Right lobe of liver (tissue), 6 donors: ENCODE measurements around the gene VAV2. TPM values are rescaled to one million over a fixed set of nuclear protein-coding genes. Genes with fewer than 3 reads are reported as not detected.

Experiments
- ATAC-seq, 4 donors: fragments of 200-7000 bp; cut with Tn5 transposase; one replicate each; pipeline ENCODE4 v1.9.1; 2020; ENCODE audit warnings: mild to moderate bottlenecking in 4 of 4, moderate library complexity in 4 of 4
- DNase-seq, 3 donors: peaks; one replicate each; pipeline ENCODE4 v3.0.0-alpha.2; 2020
- H3K27ac ChIP-seq, 3 donors: fragments of 200-600 bp; one replicate each; pipeline ENCODE4 v1.8.0; 2022
- H3K27me3 ChIP-seq, 2 donors: fragments of 200-600 bp; one replicate each; pipeline ENCODE4 v1.8.0; 2022
- H3K36me3 ChIP-seq, 4 donors: fragments of 200-600 bp; sonication (generic) in 1 of 4; one replicate each; pipeline versions ENCODE4 v1.5.1 to v1.8.0; 2017 to 2022; ENCODE audit warnings: control low read depth in 1 of 4
- H3K4me1 ChIP-seq, 4 donors: fragments of 200-600 bp; sonication (generic) in 1 of 4; one replicate each; pipeline versions ENCODE4 v1.5.1 to v1.8.0; 2017 to 2022; ENCODE audit warnings: control low read depth in 1 of 4
- H3K4me3 ChIP-seq, 3 donors: fragments of 200-600 bp; one replicate each; pipeline ENCODE4 v1.8.0; 2022
- H3K9me3 ChIP-seq, 4 donors: fragments of 200-600 bp; sonication (generic) in 1 of 4; one replicate each; pipeline versions ENCODE4 v1.5.1 to v1.8.0; 2017 to 2022; ENCODE audit warnings: control low read depth in 1 of 4
- CTCF ChIP-seq, 4 donors: fragments of 200-600 bp in 3 of 4; fragments of 450-650 bp in 1 of 4; IDR thresholded peaks; one replicate each; pipeline versions ENCODE4 v1.5.1 to v1.8.0; 2016 to 2022; ENCODE audit warnings: antibody characterized with exemption in 4 of 4, mild to moderate bottlenecking in 2 of 4
- POLR2A ChIP-seq: fragments of 450-650 bp; IDR thresholded peaks from one replicate; pipeline ENCODE4 v1.6.1; 2017; ENCODE audit warnings: antibody characterized with exemption, mild to moderate bottlenecking
- WGBS: methylation state at CpG from one replicate; pipeline ENCODE4 v1.1.6; 2018; ENCODE audit warnings: low coverage, low lambda C conversion rate; ENCODE audit not compliant: insufficient coverage; ENCODE audit errors: missing lambda C conversion rate; 5-methylcytosine and 5-hydroxymethylcytosine counted together
- intact Hi-C, 2 donors: fragments of 100-400 bp; cut with DNase I; formaldehyde crosslinking; loops; one replicate each; pipeline versions ENCODE4 v1.11.2 to v1.14.1; 2022
- total RNA-seq, 6 experiments: library from RNA; depleted of rRNA in 2 of 6; stranded (reverse); fragments of >200 nt in 2 of 6; fragmentation: NEBNext Ultra II Directional in 3 of 6; extraction: Animal tissue kit (Norgen Biotek cat#: 25700) in 3 of 6; gene quantifications; one replicate each; pipeline versions ENCODE4 v1.1.0 to v1.2.4, GENCODE V29; 2016 to 2023
- donor health status: DM: no; HTN: yes; CAD: no.
- donor health status: DM: no; HTN: no; CAD: no.
- donor health status: DM: no; HTN: no; CAD: no.
- donor health status: DM: no; HTN: yes; CAD: no.
- donor health status: DM: no; HTN: yes; CAD: no.

Gene VAV2
- total RNA-seq, 6 experiments from 2014 or later, result 30.1 to 44.3 (median 34.9) TPM

- H3K27me3 ChIP-seq, result no peaks in the 10 kb centered on the region
- H3K9me3 ChIP-seq, result no peaks in the 10 kb centered on the region
- peak in 2 of 4 donors; percentile 11 to 18 for ATAC-seq
- no peaks in the 10 kb centered on the region for H3K36me3 ChIP-seq
- no peaks in the 10 kb centered on the region for H3K4me1 ChIP-seq
- WGBS, result no CpG with 5 or more reads among the region's 14 CpGs
- DNase-seq, result peak in 2 of 3 donors; percentile 28 to 47
- no peak overlapping the region for H3K4me3 ChIP-seq
- no peak for TF ChIP-seq CTCF (IDR thresholded peaks at IDR 0.05)
- no peak for TF ChIP-seq POLR2A
- H3K27ac ChIP-seq, result no peak overlapping the region
- intact Hi-C loops, result no loop called here
These were observed 47.4 kb downstream of the VAV2 start for GRCh38 chr9:133944746-133945135.

DNA sequence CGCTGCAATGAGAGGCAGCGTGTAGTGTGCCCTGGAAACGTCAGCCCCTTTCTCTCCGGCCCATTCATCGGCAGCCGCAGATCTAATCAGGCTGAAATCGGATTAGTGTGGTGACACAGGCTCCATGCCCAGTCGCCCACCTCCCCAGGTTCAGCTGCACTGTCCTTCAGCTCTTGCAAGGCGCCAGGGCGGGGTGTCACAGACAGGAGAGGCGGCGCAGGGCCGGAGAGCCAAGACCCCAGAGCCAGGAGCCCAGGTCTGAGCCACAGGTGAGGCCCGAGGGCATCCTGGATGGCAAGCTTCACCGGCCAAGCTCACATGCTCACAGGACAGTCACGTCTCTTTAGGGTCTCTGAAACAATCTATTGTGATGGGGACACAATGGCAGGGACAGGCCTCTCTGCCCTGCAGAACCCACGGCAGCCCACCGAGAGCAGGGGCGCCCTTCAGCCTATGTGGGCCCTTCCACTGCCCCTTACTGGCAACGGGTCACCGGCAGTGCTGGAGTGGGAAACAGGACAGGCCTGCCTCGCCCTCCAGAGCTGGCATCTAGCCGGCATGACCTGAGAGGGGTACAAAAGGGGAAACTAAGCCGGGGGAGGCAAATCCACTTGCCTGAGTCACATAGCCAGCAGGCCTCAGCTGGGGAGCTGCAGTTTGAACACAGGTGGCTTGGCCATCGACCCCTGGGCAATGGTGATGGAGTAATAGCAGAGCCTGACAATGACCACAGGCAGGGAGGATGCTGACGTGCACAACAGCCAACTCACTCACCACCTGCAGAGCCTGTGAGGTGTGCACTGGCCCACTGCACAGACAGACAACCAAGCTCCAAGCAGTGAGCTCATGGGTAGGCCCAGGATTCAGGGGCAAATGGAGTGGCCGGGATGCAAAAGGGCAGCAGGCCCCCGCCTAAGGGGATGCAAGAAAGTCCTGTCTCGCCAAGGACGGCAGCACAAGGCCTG is 48.1 kb downstream of the VAV2 start:
- peak in 2 of 3 donors; percentile 17 to 42 for DNase-seq
- no CpG with 5 or more reads among the region's 30 CpGs for WGBS
- H3K9me3 ChIP-seq, result no peaks in the 10 kb centered on the region
- intact Hi-C loops, result no loop called here
- H3K36me3 ChIP-seq, result no peaks in the 10 kb centered on the region
- no peaks in the 10 kb centered on the region for H3K27me3 ChIP-seq
- no peak for TF ChIP-seq POLR2A
- TF ChIP-seq CTCF (IDR thresholded peaks at IDR 0.05), result no peak
- no peaks in the 10 kb centered on the region for H3K4me1 ChIP-seq
- H3K27ac ChIP-seq, result no peak overlapping the region
- no peak overlapping the region for H3K4me3 ChIP-seq
- ATAC-seq, result no peak

DNA sequence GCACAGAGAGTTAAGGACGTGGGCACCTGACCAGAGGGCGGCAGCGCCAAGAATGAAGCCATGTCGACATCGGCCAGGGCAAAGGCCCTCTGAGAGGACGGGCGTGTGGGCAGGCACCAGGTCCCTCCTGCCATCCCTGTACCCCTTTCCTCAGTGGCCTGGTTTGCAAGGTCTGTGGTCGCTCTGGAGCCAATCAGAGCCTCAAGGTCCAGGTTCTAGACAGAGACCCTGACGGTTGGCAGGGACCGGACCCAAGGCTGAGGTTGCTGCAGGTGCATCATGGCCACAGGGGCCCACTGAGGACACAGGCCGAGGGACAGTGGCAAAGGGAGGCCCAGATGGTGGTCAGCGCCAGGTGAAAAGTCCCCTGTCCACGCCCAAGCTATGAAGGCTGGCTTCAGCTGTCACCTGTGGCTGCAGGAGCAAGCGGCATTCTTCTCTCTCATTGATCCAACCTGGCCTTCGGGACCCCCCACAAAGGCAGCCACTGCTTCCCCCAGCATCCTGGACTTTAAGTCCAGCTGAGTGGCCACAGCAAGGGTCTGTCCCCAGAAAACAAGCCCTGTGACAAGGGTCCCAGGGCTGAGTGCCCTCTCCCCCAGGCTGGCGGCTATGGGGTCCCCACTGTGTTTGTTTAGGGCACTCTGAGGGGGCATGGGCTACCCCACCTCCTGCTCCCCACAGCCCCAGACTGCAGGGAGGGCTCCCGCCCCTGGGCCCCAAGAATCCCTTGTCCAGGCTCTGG is 48.9 kb downstream of the VAV2 start:
- ATAC-seq (no peak), DNase-seq (peak in 2 of 3 donors; percentile 11 to 48)
- no peaks in the 10 kb centered on the region for H3K9me3 ChIP-seq
- intact Hi-C loops, result no loop called here
- WGBS, result 24% methylated on average over 2 of the region's 17 CpGs
- no peak overlapping the region for H3K27ac ChIP-seq
- H3K36me3 ChIP-seq, result no peaks in the 10 kb centered on the region
- no peak overlapping the region for H3K4me3 ChIP-seq
- no peaks in the 10 kb centered on the region for H3K27me3 ChIP-seq
- no peaks in the 10 kb centered on the region for H3K4me1 ChIP-seq
- TF ChIP-seq CTCF (IDR thresholded peaks at IDR 0.05) (no peak), POLR2A (no peak)

DNA sequence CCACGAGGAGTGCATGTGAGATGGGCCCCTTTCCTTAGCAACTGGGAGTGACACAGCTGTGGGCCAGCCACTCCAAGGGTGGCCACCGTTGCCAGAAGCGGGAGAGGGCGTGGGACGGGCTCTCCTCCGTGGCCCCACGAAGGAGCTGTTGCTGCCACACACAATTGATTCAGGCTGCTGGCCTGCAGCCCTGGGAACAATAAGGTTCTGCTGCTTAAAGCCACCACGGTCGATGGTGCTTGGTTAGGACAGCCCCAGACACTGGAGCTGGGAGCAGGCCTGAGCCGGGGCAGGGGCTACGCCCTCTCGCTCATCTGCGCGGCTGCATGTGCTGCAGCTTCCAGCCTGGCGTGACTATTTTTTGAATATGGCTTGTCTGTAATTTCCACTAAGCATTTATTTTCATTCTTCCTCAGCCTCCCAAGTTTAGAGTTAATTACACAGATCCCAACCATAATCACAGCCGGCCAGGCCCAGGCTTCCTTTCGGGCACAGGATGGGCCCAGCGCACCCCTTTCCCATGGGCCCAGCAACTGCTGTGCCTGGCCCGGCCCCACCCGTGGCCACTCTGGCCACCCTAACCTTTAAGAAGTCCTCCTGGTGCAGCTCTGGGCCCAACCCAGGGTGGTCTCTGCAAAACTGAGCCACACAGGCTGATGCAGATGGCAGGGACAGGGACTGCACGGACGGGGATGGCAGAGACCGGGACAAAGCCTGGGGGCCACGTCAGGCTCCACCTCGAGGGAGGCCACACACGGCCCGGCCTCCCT is 49.7 kb downstream of the VAV2 start:
- TF ChIP-seq POLR2A (no peak), CTCF (IDR thresholded peaks at IDR 0.05) (no peak)

More for the DNA sequence above, 49.7 kb downstream of the VAV2 start:
- WGBS, result 89% methylated on average over 5 of the region's 27 CpGs
- no peaks in the 10 kb centered on the region for H3K9me3 ChIP-seq
- H3K4me1 ChIP-seq, result no peaks in the 10 kb centered on the region
- intact Hi-C loops, result no loop called here
- H3K27me3 ChIP-seq, result no peaks in the 10 kb centered on the region
- DNase-seq (peak in 2 of 3 donors; percentile 8 to 44), ATAC-seq (no peak)
- H3K27ac ChIP-seq, result no peak overlapping the region
- H3K36me3 ChIP-seq, result no peaks in the 10 kb centered on the region
- no peak overlapping the region for H3K4me3 ChIP-seq
